TTC549 (cell line): ENCODE measurements around the gene APOBEC2.
"Not testable (repeated sequence)": the region's sequence is repeated elsewhere in the genome, so short reads cannot be mapped to it uniquely, and the experiment has no call there.

Experiments used
- FAIRE-seq: peaks from 2 replicates; lab custom pipeline; 2012; peaks lifted over from hg19 to GRCh38; lab: Jason Lieb, UNC

The APOBEC2 gene

DNA sequence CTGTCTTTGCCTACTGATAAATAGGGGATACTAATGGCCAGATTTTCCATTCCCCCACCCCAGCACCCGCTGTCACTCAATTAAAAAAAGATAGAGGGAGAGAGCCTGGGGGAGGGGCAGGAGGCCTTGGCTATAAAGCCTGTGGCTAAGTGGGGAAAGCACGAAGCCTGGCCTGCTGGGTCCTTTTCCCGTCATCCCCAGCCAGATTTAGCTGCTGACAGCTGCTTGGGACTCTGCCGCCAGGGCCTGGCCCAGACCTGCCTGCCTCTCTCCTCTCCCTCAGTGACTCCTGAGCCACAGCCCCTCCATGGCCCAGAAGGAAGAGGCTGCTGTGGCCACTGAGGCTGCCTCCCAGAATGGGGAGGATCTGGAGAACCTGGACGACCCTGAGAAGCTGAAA is at the start of gene APOBEC2:
Gene APOBEC2, plus strand, starts transcription at position 162 of the 400 bp plus-strand sequence. Its CDS starts 146 bp downstream, at position 308.
- no peak for FAIRE-seq

DNA sequence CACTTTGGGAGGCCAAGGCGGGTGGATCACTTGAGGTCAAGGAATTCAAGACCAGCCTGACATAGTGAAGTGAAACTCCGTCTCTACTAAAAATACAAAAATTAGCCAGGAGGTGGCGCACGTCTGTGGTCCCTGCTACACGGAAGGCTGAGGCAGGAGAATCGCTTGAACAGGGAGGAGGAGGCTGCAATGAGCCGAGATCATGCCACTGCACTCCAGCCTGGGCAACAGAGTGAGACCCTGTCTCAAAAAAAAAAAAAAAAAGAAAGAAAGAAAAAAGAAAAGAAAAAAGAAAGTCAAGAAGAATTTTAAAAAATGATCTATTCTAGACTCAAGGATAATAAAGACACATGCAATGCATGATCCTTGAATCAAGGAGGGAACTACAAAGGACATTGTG is 46.8 kb upstream of the APOBEC2 start:
- FAIRE-seq, result not testable (repeated sequence)

DNA sequence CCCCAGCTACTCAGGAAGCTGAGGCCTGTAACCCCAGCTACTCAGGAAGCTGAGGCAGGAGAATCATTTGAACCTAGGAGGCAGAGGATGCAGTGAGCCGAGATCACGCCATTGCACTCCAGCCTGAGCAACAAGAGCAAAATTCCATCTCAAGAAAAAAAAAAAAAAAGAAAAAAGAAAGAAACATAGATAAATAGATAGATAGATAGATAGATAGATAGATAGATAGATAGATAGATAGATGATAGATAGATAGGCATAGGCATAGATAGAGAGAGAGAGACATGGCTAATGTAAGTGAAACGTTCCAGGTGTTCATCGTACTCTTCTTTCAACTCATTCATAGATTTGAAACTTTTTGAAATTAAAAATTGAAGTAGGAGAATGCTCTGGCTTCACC is 46.0 kb upstream of the APOBEC2 start:
- FAIRE-seq, result not testable (repeated sequence)

- no peak for FAIRE-seq
Measured at GRCh38 chr6:41008011-41008410, 45.0 kb upstream of the APOBEC2 start.

DNA sequence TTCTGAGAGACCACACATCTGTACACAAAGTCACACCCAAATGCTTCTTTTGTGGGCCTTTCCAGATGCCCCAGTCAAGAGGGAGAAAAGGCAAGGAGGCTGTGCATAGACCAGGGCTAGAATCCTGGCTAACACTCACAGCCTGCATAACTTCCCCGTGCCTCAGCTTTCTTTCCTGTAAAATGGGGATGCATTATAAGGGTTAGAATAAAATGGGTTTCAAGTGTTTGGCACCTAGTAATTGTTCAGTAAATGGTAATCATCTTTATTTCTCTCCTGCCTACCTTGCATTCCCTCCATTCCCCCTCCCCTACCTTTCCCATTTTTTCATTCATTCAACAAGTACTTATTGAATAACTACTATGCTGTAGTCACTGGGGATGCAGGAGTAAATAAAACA is 43.3 kb upstream of the APOBEC2 start:
- no peak for FAIRE-seq

DNA sequence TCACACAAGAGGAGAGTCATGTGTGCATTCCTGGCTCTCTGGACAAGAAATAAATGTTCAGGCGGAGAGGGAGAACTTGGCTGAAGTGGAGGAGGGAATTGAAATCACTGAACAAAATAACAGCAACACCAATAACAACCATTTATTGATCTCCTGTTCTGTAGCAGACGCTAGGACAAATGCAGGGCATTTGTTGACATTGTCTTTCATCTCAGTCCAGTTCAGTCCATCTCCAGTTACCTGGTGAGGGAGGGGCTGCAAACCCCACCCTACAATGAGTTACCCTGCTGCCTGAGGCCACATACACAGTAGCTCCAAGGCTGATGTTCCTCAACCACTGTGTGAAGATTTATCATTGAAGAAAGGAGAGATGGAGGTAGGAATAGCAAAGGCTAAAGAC is 41.3 kb upstream of the APOBEC2 start:
- no peak for FAIRE-seq

GRCh38 chr6:41013466-41014153 is 39.4 kb upstream of the APOBEC2 start:
- FAIRE-seq, result no peak

GRCh38 chr6:41014780-41015179 is 38.2 kb upstream of the APOBEC2 start:
- FAIRE-seq, result no peak

DNA sequence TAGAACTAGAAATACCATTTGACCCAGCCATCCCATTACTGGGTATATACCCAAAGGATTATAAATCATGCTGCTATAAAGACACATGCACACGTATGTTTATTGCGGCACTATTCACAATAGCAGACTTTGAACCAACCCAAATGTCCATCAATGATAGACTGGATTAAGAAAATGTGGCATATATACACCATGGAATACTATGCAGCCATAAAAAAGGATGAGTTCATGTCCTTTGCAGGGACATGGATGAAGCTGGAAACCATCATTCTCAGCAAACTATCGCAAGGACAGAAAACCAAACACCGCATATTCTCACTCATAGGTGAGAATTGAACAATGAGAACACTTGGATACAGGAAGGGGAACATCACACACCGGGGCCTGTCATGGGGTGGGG is 37.1 kb upstream of the APOBEC2 start:
- not testable (repeated sequence) for FAIRE-seq

DNA sequence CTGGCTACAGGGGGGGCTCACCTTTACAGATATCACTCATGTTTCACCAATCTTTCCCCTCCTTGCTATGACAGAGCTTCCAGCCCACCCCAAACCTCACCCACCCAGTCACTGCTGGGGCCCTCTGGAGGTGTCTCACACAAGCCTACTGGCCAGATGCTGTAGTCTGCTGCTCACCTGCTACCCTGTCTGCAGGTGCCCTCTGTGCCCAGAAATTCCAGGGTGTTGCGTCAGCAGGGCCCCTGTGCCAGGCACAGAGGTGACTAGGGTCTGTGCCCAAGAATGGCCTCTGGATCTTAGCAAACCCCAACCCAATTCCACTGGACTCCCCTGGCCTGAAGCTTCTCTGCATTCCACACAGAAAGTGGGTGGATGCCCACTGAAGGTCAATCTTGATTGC is 35.3 kb upstream of the APOBEC2 start:
- no peak for FAIRE-seq

DNA sequence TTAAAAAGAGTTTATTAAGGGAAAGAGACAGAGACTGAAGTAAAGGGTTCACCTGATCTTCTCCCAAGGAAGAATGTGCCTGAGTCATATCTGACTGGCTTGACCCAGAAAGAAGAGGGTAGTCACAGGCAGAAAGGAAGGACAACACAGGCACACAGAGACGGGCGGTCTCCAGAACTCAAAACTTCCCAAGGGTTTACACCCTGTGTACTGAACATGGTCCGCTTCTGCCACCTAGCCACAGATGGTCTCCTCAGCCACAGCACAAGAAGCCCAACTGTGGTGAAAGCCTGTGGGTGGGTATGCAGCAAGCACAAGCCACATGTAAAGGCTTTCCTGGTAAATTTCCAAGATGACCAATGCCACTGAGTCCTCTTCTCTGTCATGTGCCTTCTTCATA is 31.2 kb upstream of the APOBEC2 start:
- no peak for FAIRE-seq

DNA sequence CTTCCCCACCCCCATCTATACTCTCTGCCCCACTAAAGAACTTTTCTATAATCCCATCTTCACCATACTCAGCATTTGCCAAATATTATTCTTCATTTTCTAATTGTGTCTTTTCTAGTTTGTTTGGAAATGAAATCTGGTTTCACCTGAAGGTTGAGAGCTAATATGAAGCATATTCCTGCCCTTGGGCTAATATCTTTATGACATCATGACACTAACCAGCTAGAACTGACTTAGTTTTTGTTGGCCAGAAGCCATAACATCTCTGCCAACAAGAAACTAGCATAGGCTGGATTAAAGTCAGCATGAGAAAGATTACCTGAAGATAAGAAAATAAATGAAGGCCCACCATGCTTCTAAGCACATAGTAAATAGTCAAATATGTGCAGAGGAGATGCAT is 30.7 kb upstream of the APOBEC2 start:
- FAIRE-seq, result no peak

DNA sequence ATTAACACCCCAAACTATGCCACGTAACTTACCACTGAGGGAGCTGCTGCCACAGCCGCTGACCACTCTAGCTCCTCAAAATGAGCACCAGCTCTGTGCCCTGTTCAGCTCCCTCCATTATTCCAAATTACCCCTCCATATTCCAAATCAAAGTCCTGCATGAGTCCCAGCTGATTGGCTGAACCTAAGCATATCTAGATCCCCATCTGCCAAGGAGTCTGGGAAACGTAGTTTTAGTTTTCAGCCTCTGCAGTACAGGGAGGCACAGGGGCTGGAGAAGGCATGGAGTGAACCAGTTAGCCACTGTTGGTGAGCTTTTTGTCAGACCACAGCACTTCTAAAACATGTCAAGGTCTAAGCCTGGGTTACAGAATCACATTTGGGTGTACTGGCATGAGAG is 29.9 kb upstream of the APOBEC2 start:
- FAIRE-seq, result no peak

DNA sequence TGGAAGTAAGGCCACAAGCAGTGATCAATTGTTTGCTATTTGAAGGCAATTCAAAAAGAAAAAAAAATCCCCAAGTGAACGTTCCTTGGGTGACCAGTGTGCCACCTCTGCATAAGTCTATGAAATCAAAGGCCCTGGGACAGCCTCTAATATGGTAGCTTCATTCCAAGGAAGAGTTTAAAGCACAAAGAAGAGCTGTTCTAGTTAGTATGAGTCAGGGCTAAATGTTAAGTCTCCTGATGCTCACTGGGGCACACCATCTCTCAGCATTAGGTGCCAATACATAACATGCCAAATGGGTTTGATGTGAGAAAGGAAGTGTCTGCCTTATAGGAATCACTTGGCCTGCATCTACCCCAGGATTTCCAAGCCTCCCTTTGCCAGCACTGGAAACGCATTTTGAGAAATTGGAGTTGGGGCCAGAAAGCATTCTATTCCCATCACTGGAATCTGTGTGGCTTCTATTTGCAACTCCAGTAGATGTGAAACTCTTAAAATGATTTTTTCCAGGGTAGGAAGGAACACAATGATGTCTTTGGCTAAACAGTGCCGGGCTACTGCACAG is 27.0 kb upstream of the APOBEC2 start:
- FAIRE-seq, result no peak

GRCh38 chr6:41027241-41027640 is 25.8 kb upstream of the APOBEC2 start:
- FAIRE-seq, result no peak

DNA sequence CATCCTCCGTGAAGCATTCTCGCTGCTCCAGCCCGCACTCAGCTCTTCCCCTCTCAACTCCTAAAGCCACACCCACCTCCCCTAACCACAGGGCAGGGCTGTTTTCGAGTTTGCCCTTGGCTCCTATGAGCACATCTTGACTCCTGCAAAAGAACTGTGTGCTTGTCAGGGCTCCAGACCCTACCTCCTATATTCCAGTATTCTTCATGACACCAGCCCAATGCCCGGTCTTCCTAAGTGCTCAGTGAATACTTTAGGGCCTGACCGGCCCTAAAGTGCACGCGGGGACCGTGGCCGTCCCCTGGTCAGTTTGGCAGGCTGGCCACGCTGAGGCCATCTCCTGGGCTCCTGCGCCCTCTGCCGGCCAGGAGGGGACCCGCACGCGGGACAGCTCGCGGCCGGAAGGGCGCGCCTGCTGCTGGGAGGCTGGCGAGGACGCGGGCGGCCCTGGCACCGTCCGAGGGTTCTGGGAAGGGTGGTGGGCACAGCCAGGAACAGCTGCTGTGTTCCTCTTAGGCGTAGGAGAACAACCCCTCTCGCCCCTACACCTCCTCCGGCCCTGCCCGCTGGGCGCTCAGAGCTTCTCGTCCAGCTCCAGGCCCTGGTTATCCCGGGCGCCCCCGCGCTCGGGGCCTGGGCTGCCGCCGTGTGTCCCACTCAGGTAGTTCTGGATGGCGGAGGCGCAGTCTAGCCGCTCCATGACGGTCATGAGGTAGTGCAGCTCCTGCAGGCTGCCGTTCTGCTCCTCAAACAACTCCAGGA is 25.0 kb upstream of the APOBEC2 start:
- no peak for FAIRE-seq

DNA sequence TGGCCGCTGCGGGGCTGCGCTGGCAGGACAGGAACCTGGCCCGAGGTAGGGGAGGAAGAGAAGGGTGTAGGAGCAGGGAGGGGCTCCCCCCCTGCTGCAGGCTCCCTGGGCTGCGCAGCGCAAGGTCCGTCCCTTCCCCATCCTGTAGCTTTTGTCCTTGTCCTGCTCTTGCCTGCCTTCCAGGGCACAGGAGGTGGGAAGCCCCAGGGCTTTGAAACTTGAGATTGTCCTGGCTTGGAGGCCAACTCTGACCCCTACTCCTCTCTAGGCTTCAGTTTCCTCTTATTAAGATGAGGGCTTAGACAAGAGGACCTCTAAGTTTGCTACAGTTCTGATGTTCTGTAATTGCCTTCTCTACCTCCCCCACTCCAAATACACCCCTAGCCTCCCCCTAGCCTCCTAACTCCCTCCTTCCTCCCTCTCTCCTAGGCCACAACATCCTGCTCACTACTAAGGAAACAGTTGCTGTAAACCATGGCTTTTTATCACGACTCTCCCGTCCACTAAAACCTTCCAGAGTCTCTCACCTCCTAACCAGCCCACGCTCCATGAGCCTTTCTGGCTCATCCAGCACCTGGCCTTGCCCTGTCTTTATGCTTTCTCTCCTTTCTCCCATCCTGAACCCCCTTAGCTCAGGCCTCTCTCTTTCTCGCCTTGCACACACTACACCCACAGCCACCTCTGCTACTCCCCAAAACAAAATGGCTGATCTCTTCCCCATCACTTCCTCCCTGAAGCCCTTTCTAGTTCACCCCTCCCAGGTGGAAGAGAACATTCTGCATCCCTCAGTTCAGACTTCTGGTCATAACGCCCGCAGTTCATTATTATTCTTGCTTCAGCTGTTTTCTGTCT is 24.2 kb upstream of the APOBEC2 start:
- FAIRE-seq, result no peak

DNA sequence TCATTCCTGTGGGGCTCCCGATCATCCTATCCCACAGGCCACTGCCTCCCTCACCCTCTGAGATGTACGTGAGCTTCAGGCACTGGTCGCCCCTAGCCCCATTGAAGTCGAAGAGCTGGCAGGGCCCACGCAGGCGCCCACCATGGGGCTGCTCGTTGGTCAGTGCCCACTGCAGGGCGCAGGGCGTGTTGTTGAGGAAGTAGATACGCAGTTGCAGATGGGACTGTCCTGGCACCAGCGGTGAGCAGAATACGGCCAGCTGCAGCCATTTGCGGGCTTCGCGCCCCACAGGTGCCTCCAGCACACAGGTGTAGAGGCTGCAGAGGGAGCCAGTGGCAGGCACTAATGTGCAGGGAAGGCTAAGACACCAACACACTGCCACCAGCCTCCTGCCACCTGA is 20.2 kb upstream of the APOBEC2 start:
- FAIRE-seq, result no peak

GRCh38 chr6:41033776-41034175 is 19.2 kb upstream of the APOBEC2 start:
- no peak for FAIRE-seq

DNA sequence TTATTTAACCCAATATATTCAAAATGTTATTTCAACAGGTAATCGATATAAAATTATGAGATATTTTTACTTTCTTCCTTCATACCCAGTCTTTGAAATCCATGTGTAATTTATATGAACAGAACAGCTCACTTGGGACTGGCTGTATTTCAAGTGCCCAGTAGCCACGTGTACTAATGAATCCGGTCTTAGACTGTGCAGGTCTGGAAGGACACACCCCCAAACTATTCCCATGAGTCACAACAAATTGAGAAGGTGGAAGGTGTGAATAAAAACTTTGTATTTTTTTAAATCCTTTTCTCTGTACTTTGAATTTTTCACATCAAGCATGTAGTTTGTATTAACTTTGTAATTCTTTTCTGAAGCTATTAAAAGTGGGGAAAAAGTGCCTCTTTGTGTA is 16.8 kb upstream of the APOBEC2 start:
- no peak for FAIRE-seq

- FAIRE-seq, result no peak
Measured at GRCh38 chr6:41036601-41037000, 16.4 kb upstream of the APOBEC2 start.

DNA sequence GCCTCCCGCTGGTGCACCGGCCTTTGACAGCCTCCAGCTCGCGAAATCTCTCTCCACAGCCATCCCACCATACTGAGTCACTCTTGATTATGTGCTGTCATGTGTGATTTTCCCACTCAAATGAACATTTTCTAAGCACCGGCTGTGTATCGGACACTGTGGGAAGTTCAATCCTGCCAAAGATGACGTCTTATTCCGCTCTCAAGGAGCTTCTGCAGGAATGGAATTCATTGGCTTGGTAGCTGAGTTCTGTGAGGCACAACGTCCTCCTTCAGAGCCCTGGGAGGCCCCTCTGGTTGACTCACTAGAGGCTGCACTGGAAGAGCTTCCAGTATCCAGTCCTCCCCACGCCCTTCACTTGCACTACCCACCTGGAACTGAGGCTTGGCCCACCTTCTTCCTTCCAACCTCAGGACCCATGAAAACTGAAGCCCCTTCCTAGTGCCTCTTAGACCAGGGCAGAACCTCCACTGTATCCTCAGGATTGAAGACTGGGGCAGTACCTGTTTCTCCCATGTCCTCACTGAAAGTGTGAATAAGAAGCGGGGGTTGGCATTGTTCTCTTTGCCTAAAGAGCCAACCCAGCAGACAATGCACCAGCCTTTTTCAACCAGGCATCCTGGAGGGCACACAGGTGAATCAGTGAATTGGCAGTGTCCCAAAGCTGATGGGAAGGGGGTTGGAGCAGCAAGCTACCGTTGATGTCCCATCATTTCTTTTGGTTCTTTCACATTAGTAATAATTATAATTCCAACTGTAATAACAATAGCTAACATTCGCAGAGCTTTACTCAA is 15.7 kb upstream of the APOBEC2 start:
- no peak for FAIRE-seq
